Measurements from ENCODE around the gene SUMO1. TPM values are rescaled to one million over a fixed set of nuclear protein-coding genes. Genes with fewer than 3 reads are reported as not detected.

SUMO1 gene
- total and polyA plus RNA-seq, 2 of the 4 experiments (the other 2 are of a cell fraction): 72.3 to 90.0 TPM

GRCh38 chr2:202161151-202161835 lies 77.1 kb downstream of the SUMO1 start:
- intact Hi-C loops (cut with micrococcal nuclease): no loop called here

More at GRCh38 chr2:202161151-202161835, 77.1 kb downstream of the SUMO1 start:
- H3K36me3 ChIP-seq (ENCODE audit: control insufficient read depth, insufficient read depth, low read length): no peaks in the 10 kb centered on the region
- DNase-seq (no peak), ATAC-seq (ENCODE audit: low read depth) (peak; percentile 80)
- peak overlapping the region; percentile 17; the same call in 1 of the 2 replicates for H2BK120ac ChIP-seq (ENCODE audit: low read depth, low read length)
- H3K4me1 ChIP-seq (ENCODE audit: control insufficient read depth, insufficient read depth, low read length): peaks cover 18% of the 10 kb centered on the region
- no peak overlapping the region for H3K56ac ChIP-seq (ENCODE audit: extremely low read depth, insufficient read depth, low read length)
- peak overlapping the region; percentile 44; the same call in 1 of the 2 replicates for H3K4ac ChIP-seq (ENCODE audit: low read depth, low read length)
- no peak overlapping the region for H3K4me3 ChIP-seq (ENCODE audit: insufficient read depth, low read depth, low read length)
- CTCF ChIA-PET: no interaction called here
- H2AFZ ChIP-seq (replicated peaks; ENCODE audit: low read length, poor library complexity): peak overlapping the region; percentile 78
- H2BK5ac ChIP-seq (ENCODE audit: low read depth, low read length, poor library complexity, severe bottlenecking): peak overlapping the region; percentile 28
- peak overlapping the region in 1 of 2 experiments; percentile 59; a peak in 1 of 4 replicates for H4K8ac ChIP-seq (ENCODE audit: low read depth in 2 of 2, low read length in 2 of 2)
- no peaks in the 10 kb centered on the region for H4K20me1 ChIP-seq (ENCODE audit: insufficient read depth, low read length)
- no peaks in the 10 kb centered on the region for H3K79me1 ChIP-seq (ENCODE audit: low read depth in 1 of 2, low read length in 2 of 2)
- peak overlapping the region; percentile 31; the same call in 1 of the 2 replicates for H2AK5ac ChIP-seq (ENCODE audit: low read depth, low read length)
- peak overlapping the region; percentile 41; the same call in 1 of the 2 replicates for H2BK20ac ChIP-seq (ENCODE audit: low read depth, low read length)
- no peak overlapping the region for H2AK9ac ChIP-seq (replicated peaks; ENCODE audit: low read depth, low read length, poor library complexity)
- H2BK15ac ChIP-seq (ENCODE audit: low read depth, low read length): 0 out of 3 replicates have a peak overlapping the region, but pooled peaks have one; percentile 13
- H3K27me3 ChIP-seq (ENCODE audit: control insufficient read depth, insufficient read depth, low read length): no peaks in the 10 kb centered on the region
- TF ChIP-seq MAZ (IDR thresholded peaks at IDR 0.05; ENCODE audit: borderline replicate concordance, low read depth, low read length): no peak
- H3K14ac ChIP-seq (replicated peaks; ENCODE audit: low read depth, low read length): peak overlapping the region; percentile 1; the same call in 1 of the 2 replicates
- dilution Hi-C loops (cut with HindIII; ENCODE audit: low sequenced_read_pairs, unreplicated experiment) (no loop called here), in situ Hi-C loops (cut with MboI; ENCODE audit: low sequenced_read_pairs) (loop anchor here (10.0 kb wide), 1 partner anchor 366 kb away; no protein-coding TSS in a partner anchor)
- 43% methylated on average over 4 of the region's 8 CpGs; no CpG with 5 or more reads in 1 of the 2 experiments for whole genome bisulfite sequencing, 2 experiments (ENCODE audit: extremely low coverage in 2 of 2, insufficient read length in 1 of 2)
- BruUV-seq (replicated peaks): no TSS peak
- H3K9ac ChIP-seq (ENCODE audit: low read depth, low read length): peak overlapping the region; percentile 55
- H3K9me1 ChIP-seq (ENCODE audit: insufficient read depth, low read length): peaks cover 10% of the 10 kb centered on the region
- H3K23ac ChIP-seq (ENCODE audit: low read depth, low read length): no peak overlapping the region
- H3K4me2 ChIP-seq (ENCODE audit: low read depth, low read length): peak overlapping the region; percentile 18; the same call in 1 of the 2 replicates
- POLR2A ChIA-PET (ENCODE audit: unreplicated experiment): interaction anchor here (0.9 kb wide), 1 partner anchor 381 kb away, joined by 4 read pairs; the partner anchor contains the start of gene ALS2
- peak overlapping the region; percentile 7; the same call in 1 of the 2 replicates for H4K91ac ChIP-seq (ENCODE audit: insufficient read depth, low read depth, low read length)
- H4K5ac ChIP-seq (ENCODE audit: low read depth, low read length): peak overlapping the region; percentile 44; the same call in 1 of the 2 replicates
- peak overlapping the region; percentile 66; the same call in 1 of the 2 replicates for H3K18ac ChIP-seq (ENCODE audit: low read depth, low read length)
- H3K27ac ChIP-seq (ENCODE audit: insufficient read depth, low read length): peak overlapping the region; percentile 62; the same call in 1 of the 2 replicates
- no peaks in the 10 kb centered on the region for H3K9me3 ChIP-seq (ENCODE audit: control insufficient read depth, insufficient read depth, low read length)

Data from IMR-90 (cell line).